Upper lobe of left lung (tissue), 4 donors: ENCODE measurements around the gene DENND1A.

Source experiments
- POLR2A ChIP-seq, 4 donors: fragments of 450-650 bp; IDR thresholded peaks; one replicate each; pipeline ENCODE4 v1.5.1; 2016 to 2017; ENCODE audit warnings: antibody characterized with exemption in 4 of 4, mild to moderate bottlenecking in 2 of 4
- TF ChIP-seq, protein P1 (sequence below), 6 experiments: fragments of 450-650 bp in 4 of 6; fragments of 200-600 bp in 2 of 6; sonication (generic) in 2 of 6; IDR thresholded peaks; one replicate each; pipeline ENCODE4 v1.5.1; 2016 to 2019; ENCODE audit warnings: antibody characterized with exemption in 6 of 6

DNA sequence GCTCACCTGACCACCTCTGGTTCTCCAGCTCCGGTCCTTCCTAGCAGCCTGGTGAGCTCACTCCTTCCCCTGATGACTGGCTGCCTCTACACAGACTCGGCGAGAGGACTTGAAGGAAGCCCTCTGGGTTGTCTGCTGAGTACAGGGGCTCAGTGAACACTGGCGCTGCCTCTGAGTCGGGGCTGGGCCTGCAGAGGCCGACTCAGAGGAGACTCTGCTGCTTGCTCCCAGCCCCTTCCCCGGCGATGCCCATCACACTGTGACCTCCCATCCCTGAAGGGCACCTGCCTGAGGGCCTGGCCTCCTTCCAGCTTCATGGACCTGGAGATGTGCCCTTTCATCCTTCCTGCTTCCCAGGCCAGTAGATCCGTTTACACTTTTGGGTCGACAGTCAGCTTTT, 551.9 kb downstream of the DENND1A start:
- TF ChIP-seq, protein P1, sequence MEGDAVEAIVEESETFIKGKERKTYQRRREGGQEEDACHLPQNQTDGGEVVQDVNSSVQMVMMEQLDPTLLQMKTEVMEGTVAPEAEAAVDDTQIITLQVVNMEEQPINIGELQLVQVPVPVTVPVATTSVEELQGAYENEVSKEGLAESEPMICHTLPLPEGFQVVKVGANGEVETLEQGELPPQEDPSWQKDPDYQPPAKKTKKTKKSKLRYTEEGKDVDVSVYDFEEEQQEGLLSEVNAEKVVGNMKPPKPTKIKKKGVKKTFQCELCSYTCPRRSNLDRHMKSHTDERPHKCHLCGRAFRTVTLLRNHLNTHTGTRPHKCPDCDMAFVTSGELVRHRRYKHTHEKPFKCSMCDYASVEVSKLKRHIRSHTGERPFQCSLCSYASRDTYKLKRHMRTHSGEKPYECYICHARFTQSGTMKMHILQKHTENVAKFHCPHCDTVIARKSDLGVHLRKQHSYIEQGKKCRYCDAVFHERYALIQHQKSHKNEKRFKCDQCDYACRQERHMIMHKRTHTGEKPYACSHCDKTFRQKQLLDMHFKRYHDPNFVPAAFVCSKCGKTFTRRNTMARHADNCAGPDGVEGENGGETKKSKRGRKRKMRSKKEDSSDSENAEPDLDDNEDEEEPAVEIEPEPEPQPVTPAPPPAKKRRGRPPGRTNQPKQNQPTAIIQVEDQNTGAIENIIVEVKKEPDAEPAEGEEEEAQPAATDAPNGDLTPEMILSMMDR (IDR thresholded peaks at IDR 0.05), result no peak
- TF ChIP-seq POLR2A (IDR thresholded peaks at IDR 0.05), result no peak
